ENCODE results near the gene PPP1R10.

PPP1R10 gene

DNA sequence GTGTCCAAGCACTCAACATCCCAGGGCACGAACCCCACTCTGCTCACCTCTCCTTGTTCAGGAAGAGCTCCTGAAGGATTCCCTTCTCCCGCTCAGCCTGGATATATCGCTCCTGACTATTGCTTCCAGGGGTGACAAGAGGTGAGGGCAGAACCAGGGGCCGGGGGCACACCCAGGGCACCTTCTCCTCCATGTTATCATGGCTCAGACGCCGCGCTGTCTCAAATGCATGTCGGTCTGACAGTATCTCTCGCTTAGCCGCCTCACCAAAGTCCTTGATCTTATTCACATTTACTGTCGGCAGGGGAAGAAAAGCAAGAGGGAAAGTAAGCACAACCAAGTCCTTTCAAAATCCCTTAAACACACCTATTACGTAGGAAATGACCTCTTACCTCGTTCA lies 13.1 kb downstream of the PPP1R10 start:
- TF ChIP-seq CTCF (IDR thresholded peaks at IDR 0.05; ENCODE audit: borderline replicate concordance, insufficient read depth, low read depth, low read length): no peak

GRCh38 chr6:30601815-30602641 lies 15.0 kb downstream of the PPP1R10 start:
- H3K4me3 ChIP-seq (ENCODE audit: low read depth, low read length): no peak overlapping the region
- TF ChIP-seq CTCF (IDR thresholded peaks at IDR 0.05; ENCODE audit: borderline replicate concordance, insufficient read depth, low read depth, low read length): no peak

More for the DNA sequence above, 13.1 kb downstream of the PPP1R10 start:
- no peak overlapping the region for H3K4me3 ChIP-seq (ENCODE audit: low read depth, low read length)

DNA sequence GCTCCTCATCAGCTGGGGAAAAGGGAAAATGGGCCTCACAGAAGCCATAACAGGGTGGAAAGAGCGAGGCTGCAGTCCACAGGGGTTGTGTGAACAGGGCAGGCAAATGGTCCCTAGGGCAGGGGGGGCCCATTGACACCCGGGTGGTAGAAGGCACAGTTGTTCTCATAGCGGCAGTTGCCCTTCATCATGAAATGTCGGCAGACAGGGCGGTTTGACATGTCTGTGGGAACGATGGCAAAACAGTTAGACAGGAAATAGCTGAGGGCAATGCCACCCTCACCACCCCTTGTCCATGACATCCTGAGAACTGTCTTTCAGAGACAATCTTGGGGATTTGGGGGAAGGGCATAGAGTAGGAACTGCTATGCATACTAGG lies 15.6 kb downstream of the PPP1R10 start:
- TF ChIP-seq CTCF (IDR thresholded peaks at IDR 0.05; ENCODE audit: borderline replicate concordance, insufficient read depth, low read depth, low read length): no peak
- no peak overlapping the region for H3K4me3 ChIP-seq (ENCODE audit: low read depth, low read length)

- TF ChIP-seq CTCF (IDR thresholded peaks at IDR 0.05; ENCODE audit: borderline replicate concordance, insufficient read depth, low read depth, low read length): no peak
- no peak overlapping the region for H3K4me3 ChIP-seq (ENCODE audit: low read depth, low read length)
These were observed 16.5 kb downstream of the PPP1R10 start for GRCh38 chr6:30600451-30600961.

GRCh38 chr6:30599625-30600324 lies 17.3 kb downstream of the PPP1R10 start:
- TF ChIP-seq CTCF (IDR thresholded peaks at IDR 0.05; ENCODE audit: borderline replicate concordance, insufficient read depth, low read depth, low read length): no peak
- H3K4me3 ChIP-seq (ENCODE audit: low read depth, low read length): no peak overlapping the region

GRCh38 chr6:30598912-30599624 lies 18.0 kb downstream of the PPP1R10 start:
- no peak for TF ChIP-seq CTCF (IDR thresholded peaks at IDR 0.05; ENCODE audit: borderline replicate concordance, insufficient read depth, low read depth, low read length)
- no peak overlapping the region for H3K4me3 ChIP-seq (ENCODE audit: low read depth, low read length)

Measured in GM12875 (cell line).